ENCODE results near the gene NR2C2.

The NR2C2 gene

DNA sequence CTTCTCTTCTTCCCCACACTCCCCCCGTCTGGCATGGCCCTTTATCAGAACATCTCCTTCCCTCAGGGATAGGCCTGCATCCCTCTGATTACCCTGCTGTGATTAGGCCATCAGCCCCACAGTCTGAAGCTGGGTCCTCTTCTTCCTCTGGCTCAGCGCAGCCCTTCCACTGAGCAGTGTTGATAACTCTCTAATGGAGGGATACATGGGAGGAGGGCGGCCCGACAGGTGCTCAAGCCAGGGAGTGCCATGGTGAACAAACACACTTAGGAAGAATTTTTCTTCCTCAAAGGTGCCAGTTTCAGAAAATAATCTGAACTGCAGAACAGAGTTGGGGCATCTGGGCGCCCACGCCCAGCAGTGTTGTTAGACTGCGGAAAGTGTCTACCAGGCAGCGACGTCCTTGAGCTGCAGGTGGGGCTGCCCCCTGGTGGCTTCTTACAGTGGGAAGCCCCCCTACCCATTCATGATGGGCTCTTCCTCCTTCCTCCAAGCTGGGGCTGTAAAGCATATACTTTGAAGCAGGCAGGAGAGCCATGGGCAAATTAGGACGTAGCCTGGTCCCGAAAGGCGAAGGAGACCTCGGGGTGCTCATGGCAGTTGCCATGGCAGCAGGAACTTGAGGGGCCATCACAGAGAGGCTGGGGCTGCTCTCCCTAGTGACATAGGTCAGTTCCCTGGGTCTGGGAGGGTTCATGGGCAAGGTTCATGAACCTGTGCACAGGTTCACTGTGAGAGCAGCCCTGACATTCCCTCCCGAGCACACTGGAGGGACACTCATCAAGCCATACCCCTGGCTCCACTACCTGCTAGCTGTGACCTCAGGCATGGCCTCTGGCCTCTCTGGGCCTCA is 33.2 kb upstream of the NR2C2 start:
- no peak overlapping the region for H3K4me3 ChIP-seq (ENCODE audit: low read depth, low read length)
- DNase-seq (ENCODE audit: low read depth), result no peak
- TF ChIP-seq, protein P1, sequence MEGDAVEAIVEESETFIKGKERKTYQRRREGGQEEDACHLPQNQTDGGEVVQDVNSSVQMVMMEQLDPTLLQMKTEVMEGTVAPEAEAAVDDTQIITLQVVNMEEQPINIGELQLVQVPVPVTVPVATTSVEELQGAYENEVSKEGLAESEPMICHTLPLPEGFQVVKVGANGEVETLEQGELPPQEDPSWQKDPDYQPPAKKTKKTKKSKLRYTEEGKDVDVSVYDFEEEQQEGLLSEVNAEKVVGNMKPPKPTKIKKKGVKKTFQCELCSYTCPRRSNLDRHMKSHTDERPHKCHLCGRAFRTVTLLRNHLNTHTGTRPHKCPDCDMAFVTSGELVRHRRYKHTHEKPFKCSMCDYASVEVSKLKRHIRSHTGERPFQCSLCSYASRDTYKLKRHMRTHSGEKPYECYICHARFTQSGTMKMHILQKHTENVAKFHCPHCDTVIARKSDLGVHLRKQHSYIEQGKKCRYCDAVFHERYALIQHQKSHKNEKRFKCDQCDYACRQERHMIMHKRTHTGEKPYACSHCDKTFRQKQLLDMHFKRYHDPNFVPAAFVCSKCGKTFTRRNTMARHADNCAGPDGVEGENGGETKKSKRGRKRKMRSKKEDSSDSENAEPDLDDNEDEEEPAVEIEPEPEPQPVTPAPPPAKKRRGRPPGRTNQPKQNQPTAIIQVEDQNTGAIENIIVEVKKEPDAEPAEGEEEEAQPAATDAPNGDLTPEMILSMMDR (IDR thresholded peaks at IDR 0.05; ENCODE audit: insufficient read depth, low read depth, low read length, missing control alignments), result no peak

DNA sequence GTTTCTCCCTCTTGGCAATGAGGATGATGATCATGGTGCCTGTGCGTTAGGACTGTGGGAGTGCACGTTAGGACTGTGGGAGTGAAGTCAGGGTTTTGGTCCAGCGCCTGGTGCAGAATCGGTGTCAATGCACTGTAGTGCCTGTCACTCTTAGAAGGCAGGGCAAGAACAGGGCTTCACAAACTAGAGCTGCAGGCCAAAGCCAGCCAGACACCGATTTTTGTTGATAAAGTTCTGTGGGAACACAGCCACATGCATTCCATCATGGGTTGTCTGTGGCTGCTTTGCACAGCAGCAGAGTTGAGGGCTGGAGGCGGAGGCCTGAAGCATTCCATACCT is 32.6 kb upstream of the NR2C2 start:
- TF ChIP-seq, protein P1 (IDR thresholded peaks at IDR 0.05; ENCODE audit: insufficient read depth, low read depth, low read length, missing control alignments), result no peak
- H3K4me3 ChIP-seq (ENCODE audit: low read depth, low read length), result no peak overlapping the region
- DNase-seq (ENCODE audit: low read depth), result no peak

DNA sequence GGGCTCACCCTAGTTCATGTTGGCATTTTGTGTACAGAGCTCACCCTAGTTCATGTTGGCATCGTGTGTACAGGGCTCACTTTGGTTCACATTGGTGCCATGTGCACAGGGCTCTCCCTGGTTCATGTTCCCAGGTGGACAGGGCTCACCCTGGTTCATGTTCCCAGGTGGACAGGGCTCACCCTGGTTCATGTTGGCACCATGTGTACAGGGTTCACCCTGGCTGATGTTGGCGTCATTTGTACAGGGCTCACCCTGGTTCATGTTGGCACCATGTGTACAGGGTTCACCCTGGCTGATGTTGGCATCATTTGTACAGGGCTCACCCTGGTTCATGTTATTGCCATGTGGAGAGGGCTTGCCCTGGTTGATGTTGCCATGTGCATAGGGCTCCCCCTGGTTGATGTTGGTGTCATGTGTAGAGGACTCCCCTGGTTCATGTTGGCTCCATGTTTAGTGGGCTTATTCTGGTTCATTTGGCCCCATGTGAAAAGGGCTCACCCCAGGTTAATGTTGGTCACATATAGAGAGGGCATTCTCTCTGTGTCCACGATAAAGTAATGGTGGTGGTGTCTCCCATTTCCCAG is 31.7 kb upstream of the NR2C2 start:
- DNase-seq (ENCODE audit: low read depth), result no peak
- TF ChIP-seq, protein P1 (IDR thresholded peaks at IDR 0.05; ENCODE audit: insufficient read depth, low read depth, low read length, missing control alignments), result peak; percentile 17
- no peak overlapping the region for H3K4me3 ChIP-seq (ENCODE audit: low read depth, low read length)

DNA sequence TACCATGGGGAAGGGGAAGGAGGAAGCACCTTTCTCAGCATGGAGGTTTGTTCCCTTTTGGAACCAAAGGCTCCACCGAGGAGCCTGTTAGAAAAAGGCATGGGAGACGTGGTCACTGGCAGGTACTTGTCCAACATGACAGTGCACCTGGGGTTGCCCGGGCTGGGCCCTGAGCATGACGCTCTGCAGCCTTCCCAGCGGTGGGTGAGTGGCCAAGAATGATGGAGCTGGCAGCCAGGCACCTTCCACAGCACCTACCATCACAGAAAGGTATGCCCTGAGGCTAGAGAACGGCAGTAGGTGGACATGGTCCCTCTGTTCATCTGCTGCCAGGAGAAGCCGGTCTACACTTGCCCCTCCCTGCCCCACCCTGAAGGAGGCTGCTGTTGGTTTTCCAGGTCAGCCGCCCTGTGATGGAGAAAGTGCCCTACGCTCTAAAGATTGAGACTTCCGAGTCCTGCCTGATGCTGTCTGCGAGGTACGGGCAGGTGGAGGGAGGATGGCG is 29.0 kb upstream of the NR2C2 start:
- no peak overlapping the region for H3K4me3 ChIP-seq (ENCODE audit: low read depth, low read length)
- TF ChIP-seq, protein P1 (IDR thresholded peaks at IDR 0.05; ENCODE audit: insufficient read depth, low read depth, low read length, missing control alignments), result no peak
- no peak for DNase-seq (ENCODE audit: low read depth)

DNA sequence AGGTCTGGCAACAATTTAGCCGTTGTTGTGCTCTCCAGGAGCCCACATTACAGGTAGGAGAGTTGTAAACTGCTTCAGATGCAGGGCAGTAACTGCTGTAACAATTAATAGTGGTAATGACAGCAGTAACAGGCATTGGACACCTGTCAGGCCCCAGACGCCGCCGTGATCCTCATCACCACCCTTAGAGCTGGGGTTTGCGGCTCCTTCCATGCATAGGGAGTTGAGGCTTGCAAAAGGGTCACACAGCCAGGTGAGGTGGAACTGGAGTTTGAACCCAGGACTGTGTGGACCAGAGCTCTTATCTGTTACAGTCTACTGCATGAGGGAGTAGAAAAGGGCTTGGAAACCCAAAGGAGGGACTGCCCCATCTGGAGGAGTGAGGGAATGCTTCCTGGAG is 26.8 kb upstream of the NR2C2 start:
- H3K4me3 ChIP-seq (ENCODE audit: low read depth, low read length), result no peak overlapping the region
- no peak for DNase-seq (ENCODE audit: low read depth)
- TF ChIP-seq, protein P1 (IDR thresholded peaks at IDR 0.05; ENCODE audit: insufficient read depth, low read depth, low read length, missing control alignments), result no peak

DNA sequence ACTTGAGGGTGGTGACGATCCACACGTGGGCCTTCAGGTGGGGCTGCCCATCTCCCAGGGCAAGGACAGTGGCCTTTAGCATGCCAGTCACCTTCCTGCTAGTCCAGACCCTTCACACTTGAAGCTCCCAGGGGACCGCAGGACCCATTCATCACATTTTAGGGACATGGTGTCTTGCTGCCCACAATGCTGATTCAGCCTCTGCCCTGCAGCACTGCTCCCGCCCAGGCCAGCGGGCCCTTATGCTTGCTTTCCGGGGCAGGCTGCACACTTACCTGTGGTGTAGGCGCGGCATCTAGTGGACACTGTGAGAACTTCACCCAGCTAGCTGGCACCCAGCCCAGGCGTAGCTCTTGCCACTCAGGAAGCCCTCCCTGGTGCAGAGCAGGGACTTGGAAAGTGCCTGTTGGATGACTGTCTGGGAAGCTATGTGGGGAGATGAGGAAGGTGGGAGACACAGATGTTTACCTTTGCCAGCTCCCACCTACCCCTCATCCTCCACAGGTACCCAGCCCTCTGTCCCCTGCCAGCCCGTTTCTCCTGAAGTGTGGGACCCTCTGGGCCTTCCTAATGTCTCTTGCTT is 26.3 kb upstream of the NR2C2 start:
- peak; percentile 88 for DNase-seq (ENCODE audit: low read depth)

More for the DNA sequence above, 26.3 kb upstream of the NR2C2 start:
- TF ChIP-seq, protein P1 (IDR thresholded peaks at IDR 0.05; ENCODE audit: insufficient read depth, low read depth, low read length, missing control alignments), result peak; percentile 95
- H3K4me3 ChIP-seq (ENCODE audit: low read depth, low read length), result no peak overlapping the region

Data from GM12865 (cell line).